GM12872 (cell line): ENCODE data around the gene TUBB4A.

Experiments
- CTCF ChIP-seq: IDR thresholded peaks from 3 replicates; pipeline ENCODE4 v1.5.1; 2011; ENCODE audit warnings: low read depth, mild to moderate bottlenecking, low read length, moderate library complexity; ENCODE audit not compliant: insufficient read depth

The TUBB4A gene

GRCh38 chr19:6533746-6534418 is 31.8 kb upstream of the TUBB4A start:
- no peak for TF ChIP-seq CTCF

DNA sequence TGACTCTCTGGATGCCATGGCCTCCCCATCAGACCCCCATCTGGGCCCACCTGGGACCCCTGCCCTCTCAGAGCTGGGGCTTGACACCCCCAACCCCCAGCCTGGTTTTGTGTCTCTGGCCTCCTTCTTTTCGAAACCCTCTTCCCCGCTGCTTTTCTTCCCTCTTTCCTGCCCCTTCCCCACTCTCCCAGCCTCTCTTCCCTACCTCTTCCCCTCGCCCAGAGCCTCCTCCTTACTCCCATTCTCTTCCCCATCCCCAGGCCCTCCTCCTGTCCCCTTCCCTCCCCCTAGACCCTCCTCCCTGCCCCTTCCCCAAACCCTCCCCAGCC is 30.9 kb upstream of the TUBB4A start:
- no peak for TF ChIP-seq CTCF

DNA sequence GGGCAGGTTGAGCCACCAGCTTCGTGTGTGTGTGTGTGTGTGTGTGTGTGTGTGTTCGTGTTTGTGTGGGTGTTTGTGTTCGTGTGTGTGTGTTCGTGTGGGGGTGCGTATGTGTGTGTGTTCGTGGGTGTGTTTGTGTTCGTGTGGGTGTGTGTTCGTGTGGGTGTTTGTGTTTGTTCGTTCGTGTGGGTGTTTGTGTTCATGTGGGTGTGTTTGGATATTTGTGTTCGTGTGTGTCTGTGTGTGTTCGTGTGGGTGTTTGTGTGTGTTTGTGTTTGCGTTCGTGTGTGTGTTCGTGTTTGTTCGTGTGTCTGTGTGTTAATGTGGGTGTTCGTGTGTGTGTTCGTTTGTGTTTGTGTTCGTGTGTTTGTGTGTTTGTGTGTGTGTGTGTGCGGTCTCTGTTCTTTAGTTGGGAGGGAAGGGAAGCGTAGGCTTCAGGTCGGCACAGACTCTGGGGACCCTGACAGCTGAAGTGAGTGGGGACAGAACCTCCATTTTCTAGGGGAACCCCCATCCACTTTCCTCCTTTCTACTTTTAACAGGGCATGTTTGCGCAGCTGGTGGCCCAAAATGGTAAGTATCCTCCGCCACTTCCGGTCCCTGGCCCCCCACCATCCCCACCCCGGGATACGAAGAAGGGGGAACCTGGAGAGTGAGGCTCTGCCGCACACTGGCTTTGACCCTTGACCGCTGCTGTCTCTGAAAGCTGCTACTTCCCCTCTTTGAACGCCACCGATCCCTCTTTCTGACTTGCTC is 30.3 kb upstream of the TUBB4A start:
- no peak for TF ChIP-seq CTCF

- no peak for TF ChIP-seq CTCF
These were observed 29.8 kb upstream of the TUBB4A start for GRCh38 chr19:6531956-6532243.

GRCh38 chr19:6531163-6531955 is 29.2 kb upstream of the TUBB4A start:
- no peak for TF ChIP-seq CTCF

DNA sequence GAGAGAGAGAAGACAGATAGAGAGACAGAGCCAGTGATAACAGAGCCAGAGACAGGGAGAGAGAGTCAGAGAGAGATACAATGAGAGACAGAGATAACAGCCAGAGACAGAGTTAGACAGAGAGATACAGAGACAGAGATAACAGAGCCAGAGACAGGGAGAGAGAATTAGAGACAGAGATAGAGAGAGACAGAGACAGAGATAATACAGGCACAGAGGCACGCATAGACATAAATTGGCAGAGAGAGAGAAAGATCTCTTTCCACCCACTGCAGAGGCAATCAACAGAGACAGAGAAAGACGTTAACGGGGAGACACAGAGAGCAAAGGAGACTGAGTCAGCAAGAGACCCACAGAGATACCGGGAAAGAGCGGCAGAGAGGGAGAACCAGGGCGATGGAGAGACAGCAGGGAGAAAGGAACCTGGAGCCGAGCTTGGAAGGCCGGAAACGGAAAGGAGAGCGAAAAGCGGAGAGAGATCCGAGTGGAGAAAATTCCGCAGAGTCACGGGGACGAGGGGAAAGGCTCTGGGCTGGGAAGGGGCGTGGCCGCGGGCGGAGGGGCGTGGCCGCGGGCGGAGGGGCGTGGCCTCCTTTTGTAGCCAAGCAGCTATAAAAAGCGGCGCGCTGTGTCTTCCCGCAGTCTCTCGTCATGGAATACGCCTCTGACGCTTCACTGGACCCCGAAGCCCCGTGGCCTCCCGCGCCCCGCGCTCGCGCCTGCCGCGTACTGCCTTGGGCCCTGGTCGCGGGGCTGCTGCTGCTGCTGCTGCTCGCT is 28.5 kb upstream of the TUBB4A start, which contains the start of gene TNFSF9:
TSS of gene TNFSF9 (plus strand) at position 641 of the 777 bp plus-strand sequence. CDS start at position 652, 11 bp downstream.
- TF ChIP-seq CTCF: no peak

DNA sequence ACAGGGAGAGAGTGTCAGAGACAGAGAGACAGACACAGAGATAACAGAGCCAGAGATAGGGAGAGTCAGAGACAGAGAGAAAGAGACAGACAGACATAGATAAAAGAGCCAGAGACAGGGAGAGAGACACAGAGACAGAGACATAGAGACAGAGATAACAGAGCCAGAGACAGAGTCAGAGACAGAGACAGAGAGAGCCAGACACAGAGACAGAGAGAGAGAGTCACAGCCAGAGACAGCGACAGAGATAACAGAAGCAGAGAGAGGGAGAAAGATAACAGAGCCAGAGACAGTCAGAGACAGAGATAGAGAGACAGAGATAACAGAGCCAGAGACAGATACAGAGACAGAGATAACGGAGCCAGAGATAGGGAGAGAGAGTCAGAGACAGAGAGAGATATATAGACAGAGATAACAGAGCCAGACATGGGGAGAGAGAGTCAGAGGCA is 27.9 kb upstream of the TUBB4A start:
- TF ChIP-seq CTCF: no peak
